Mesenteric fat pad (tissue), 1 donor: ENCODE results near the gene SPOCD1. TPM values are rescaled to one million over a fixed set of nuclear protein-coding genes. Genes with fewer than 3 reads are reported as not detected.

Source experiments
- DNase-seq: peaks from one replicate; pipeline ENCODE4 v3.0.0-alpha.2; 2020; ENCODE audit warnings: low spot score
- total RNA-seq: library from RNA; stranded (reverse); fragmentation: NEBNext Ultra II Directional; extraction: Animal tissue kit (Norgen Biotek cat#: 25700); gene quantifications from one replicate; pipeline ENCODE4 v1.2.1, GENCODE V29; 2021
- donor health status: DM: yes; HTN: yes; CAD: no.

The SPOCD1 gene
- total RNA-seq, 1 donor from 2014 or later, result 9.5 TPM

DNA sequence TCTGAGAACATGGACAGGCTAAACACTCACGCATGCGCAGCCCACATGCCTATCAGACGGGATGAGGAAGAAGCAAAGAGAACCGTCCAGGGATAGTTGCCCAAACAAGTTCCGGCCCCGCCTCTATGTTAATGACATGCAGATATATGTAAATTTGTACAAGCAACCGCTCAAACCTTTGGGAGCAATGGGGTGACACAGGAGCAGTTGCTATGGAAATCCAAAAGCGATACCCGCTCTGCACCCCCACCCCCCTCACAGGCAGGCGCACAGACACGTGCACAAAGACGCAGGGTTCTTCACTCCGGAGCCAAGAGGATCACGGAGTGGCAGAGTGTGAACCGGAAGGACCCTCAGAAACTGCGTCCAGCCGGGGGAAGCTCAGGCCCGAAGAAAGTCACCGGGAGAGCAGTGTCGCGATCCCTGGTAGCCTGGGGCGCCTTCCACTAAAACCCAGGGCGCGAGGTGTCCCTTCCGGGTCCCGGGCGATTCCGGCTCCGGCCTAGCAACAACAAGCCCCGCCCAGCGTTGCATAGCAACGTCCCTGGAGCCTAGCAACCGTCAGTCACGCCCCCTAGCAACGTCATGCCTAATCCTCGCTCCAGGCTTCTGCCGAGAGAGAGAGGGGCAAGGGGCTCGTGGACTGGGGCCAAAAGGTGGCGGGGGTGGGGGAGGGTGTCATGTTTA lies 27.5 kb downstream of the SPOCD1 start:
- DNase-seq, result peak; percentile 98

DNA sequence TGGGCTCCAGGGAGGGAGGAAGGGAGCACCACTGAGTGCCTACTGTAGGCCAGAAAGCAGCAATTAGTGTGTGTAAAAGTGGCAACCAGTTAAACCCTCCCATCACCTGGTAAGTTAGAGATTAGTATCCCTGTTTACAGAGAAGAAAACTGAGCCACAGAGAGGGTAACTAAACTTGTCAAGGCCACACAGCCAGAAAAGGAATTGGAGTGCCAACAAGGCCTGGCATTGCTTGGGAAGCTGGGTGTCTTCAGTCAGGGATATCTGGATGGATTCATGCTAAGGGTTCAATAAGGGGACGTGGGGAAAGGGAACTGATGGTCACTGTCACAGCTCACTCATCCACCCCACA lies 28.1 kb downstream of the SPOCD1 start:
- no peak for DNase-seq

DNA sequence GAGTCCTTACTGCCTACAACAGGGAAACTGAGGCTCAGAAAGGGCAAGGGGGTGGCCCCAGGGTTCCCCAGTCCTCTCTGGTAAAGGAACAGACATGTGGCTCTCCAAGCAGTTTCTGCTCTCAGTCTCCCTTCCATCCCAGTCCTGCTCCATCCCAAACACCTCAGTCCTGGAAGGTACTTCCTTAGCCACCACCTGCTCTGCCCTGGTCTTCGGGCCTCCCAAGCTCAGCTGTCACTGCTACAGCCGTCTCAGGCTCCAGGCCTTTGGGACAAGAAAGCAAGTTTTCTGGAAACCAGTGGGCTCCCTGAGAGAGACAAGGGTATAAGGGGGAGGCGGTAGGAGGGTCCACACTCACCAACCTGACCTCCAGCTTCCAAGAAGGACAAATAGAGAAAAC lies 28.6 kb downstream of the SPOCD1 start:
- DNase-seq, result peak; percentile 33

DNA sequence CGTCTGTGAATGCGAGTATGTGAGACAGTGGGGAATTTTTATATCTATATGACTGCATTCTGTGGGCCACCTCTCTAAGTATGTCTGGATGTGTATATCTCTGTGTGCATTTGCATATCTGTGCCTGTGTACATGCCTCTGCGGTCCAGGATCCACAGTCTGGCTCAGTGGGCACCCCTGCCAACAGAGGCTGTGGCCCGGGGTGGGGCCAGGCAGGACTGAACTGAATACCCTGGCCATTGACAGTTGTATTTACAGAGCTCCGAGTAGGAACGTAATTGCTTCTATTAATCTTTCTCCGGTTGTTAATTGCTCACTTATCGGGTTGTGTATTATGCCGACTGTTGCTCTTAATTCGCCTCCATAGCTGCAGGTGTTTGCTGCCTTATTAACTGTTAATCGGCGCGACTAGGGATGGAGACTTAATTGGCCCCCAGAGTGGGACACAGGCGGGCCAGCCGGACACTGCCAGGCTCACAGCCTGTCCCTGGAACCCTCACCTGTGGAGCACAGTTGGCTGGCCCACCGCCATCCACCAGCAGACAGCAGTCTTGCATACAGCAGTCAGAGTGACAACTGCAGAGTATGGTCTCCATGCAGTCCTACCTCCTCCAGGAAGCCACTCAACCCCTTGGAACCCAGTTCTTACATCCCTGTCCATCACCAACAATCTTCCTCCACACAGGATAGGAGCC lies 29.3 kb downstream of the SPOCD1 start:
- peak; percentile 83 for DNase-seq

DNA sequence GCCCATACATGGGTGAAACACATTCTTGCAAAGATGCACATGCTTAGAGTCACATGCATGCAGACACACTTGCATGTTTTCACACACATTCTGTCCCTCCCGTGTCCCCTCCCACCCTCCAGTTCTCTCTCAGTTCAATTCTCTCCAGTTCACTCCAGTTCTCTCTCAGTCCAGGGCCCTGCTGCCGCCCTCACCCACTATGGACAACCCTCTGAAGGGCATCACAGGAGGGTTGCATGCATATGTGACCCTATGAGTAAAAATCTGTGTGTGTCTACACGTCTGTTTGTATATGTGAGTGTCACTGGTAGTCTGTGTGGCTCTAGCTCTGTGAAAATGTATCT lies 29.9 kb downstream of the SPOCD1 start:
- DNase-seq, result peak; percentile 16

DNA sequence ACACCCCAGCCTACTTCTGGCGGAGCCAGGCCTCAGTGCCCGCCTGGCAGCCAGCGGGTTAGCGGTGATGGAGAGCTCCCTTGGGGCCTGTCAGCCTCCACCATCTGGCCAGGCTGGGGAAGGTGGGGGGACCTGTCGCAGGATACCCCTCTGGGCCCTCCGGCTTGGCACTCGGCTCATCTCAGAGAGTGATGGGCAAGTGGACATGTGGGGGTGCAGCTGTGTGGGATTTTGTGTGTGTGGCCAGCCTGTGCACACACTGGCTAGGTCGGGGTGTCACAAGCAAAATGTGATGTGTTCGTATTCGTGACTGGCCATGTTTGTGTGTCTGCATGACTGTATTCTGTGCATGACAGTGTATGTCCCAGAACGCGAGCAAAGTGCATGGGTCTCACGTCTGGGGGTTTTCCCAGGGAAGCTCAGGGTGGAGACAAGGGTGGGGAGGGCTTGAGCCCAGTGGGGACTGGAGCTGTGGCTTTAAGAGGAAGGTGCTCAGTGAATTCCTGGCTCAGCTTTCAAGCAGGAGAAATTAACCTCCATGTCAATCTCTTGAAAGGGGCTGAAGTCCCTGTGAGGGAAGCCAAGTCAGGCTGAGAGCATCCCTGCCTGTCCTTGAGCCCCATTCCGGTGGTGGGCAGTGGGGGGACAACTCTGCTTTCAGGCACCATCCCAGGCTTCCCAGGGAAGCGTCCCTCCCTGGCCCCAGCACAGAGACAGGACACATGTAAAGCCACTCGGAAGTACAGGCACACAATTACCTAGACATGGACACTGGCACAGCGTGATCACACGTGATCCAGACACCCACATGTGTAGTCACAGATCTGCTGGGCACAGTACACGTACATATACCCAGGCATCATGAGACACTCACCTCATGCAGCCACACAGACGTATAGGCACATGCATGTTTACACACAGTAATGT lies 30.5 kb downstream of the SPOCD1 start:
- peak; percentile 87 for DNase-seq

DNA sequence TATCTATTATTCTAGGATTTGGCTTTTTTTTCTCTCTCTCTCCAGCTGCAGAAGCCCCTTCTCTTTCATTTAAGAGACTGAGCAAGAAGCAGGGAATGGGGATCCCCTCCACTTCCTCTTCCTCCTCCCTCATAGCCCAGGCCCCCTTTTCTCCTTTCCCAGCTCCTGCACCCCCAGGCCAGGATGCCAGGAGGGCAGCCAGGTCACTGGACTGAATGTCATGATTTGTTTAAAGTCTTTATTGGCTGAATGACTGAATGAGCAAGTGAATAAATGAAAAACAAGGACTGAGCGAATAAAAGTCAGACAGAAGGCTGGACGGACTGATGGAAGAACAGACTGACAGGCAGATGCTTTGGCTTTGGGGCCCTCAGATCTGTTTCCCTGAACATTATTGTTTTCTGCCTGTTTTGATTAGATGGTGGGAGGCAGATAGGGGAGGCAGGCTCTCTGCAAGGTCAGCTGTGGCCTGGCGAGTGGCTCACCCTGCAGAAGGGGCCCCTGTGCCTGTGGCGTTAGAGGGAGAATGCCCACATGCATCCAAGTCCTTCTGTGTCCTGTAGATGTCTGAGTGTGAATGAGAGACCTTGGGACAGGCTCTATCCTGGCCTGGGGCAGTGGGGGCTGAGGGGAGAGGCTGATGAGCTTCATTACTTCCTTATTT lies 31.3 kb downstream of the SPOCD1 start:
- DNase-seq, result peak; percentile 77

DNA sequence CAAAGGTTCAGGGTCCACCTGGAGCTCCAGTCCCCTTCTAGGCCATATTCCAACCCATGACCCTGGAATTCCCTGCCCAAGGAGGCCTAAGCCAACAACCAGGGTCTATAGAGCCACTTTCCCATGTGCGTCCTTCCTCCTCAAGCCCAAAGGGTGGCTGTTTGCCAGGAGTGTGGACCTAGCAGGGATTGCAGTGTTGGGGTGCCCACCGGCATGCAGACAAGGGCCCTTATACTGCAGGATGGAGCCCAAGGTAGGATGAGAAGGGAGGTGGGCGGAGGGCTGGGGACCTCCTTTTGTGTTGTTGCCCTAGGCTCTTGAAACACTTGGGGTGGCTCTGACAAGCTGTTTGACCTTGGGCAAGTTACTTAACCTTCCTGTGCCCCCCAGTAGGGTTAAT lies 32.0 kb downstream of the SPOCD1 start:
- DNase-seq, result peak; percentile 45

DNA sequence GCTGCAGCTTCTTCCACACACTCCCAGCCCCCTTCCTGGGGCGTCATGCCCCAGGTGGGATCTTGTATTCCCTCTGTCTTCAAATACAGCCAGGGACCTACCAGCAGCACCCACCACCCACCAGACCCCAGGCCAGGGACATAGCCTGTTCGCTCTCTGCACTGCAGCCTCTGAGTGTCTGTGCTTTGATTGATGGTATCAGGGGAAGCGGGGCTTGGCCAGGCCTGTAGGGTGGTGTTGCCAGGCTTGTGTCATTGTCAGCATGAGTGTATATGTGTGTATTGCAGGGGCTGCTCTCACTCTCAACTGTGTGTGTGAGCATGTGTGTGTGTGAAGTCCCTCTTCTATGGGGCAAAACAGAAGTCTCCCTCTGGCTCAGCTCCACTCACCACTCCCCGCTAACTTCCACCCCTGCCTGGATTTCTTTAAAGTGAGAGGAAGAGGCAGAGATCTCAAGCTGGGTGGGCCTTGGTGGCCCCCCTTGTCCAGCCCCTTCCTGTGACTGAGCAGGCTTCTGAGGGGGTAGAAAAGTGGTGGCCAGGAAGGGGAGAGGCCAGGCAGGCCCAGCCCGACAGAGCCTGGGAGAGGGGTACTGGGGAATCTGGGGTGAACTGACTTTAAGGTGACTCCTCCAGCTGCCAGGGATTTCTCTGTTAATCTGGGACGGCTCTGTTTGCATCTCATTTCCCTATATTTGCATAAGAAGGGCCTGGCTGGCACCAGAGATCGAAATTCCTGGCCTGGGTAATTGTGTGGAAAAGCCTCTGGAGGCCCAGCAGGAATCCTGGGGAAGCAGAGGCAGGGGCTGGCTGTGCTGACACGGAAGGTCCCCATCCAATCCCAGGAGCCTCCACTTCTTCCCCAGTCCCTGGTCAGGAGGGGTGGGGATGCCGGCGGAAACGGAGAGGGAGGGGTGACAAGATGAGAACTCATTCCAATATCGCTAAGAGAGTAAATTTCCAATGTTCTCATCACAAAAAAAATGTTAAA lies 33.1 kb downstream of the SPOCD1 start:
- no peak for DNase-seq

DNA sequence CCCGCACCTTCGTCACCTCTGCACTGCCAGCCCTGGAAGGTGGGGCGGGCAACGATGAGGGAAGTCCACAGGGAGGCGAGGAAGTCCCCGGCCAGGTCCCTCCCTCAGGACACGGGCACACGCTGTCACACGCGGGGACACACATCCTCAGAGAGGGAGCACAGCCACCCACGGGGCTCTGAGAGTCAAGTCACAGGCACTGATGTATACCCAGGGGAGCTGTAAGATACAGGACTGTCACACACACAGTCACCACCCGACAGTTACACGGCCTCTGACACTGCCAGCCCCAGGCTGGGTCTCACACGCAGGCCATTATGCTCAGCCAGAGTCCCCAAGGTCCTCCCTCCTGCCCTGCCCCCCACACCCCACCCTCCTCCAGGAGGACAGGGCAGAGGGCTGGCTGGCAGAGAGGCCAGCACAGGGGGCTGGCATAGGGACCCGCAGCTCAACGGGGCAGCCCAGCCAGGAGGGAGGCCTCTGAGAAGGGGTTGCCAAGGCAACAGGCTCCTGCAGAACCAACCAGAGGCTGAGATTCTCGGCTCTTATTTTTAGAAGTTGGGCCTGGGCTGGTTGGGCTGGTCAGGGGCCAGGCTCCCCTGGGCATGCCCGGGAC lies 34.0 kb downstream of the SPOCD1 start:
- DNase-seq, result no peak

DNA sequence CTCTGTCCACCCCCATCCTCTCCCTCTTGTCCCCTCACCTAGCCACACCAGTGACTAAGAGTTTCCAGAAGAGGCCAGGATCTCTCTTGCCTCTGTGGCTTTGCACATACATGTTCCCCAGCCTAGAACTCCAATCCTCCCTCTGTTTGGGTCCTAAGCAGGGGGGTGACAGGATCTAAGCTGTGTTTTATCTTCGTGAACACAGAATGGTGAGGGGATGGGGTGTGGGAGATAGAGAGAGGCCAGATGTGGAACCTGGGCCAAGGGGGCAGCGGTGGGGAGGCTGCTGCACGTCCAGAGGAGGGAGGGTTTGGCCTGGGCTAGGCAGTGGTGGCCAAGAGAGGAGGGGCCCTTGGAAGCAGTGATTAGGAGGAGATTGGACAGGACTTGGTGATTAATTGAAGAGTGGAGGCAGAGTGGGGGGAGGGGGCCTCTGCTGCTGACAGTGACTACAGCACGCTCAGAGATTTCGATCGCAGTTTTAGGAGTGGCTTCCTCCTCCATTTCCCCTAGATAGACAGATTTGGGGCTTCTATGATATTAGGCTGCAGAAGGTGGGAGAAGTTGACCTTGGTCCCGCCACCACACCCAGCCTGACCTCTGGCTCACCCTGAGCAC lies 34.6 kb downstream of the SPOCD1 start:
- no peak for DNase-seq

DNA sequence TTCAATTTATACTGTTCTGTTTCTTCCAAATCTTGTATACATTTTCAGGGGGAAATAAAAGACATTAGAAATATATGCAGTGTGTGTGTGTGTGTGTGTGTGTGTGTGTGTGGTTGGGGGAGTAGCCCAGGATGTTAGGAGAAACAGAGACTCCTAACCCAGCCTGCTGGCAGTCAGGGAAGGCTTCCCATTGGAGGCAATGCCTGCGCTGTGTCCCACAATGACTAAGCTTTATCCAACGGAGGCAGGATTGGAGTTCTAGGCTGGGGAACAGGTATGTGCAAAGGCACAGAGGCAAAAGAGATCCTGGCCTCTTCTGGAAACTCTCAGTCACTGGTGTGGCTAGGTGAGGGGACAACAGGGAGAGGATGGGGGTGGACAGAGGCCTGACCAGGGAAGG lies 35.2 kb downstream of the SPOCD1 start:
- DNase-seq, result no peak

DNA sequence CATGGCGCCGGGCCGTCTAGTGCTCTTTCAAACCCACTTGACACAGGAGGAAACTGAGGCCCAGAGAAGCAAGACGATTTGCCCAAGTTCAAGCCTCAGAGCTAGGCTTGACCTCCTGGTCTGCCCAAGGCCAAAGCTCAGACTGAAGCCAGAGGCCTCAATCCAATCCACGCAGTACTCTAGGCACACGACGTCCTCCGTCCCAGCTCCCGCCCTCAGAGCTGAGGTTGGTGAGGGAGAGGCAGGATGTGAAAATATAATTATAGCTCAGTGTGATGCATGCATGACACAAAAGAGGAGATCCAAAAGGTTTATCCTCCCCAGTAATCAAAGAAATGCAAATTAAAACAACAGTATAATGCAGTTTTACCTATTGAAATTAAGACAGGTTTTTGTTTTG lies 36.1 kb downstream of the SPOCD1 start:
- no peak for DNase-seq

DNA sequence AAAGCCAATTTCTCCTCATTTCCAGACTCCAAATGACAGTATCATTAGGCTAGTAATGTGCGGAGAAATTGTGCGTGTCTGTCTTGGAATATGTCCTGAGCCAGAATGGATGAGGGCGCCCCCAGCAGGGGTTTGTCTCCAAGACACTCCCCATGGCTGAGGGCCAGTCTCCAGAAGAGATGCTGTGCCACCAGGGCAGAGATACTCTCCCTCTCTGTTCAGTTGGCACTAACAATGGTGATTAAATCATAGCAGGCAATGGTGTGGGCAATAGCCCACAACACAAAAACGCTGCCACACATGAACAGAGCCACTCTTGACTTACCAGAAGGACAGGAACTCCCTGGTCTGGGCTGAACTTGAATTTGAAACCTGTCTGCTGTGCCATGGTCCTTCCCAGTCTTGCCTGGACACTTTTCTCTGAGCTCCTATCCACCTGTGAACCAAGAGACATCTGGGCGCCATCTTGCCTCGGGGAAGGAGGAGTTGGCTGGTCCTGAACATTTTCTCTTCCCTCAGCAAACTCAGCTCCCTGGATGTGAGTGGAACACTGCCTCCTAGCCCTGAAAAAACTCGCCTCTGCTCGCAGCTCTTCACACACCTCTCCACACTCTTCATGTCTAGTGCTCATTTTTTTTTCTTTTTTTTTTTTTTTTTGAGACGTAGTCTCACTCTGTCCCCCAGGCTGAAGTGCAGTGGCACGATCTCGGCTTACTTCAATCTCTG lies 36.9 kb downstream of the SPOCD1 start:
- no peak for DNase-seq

DNA sequence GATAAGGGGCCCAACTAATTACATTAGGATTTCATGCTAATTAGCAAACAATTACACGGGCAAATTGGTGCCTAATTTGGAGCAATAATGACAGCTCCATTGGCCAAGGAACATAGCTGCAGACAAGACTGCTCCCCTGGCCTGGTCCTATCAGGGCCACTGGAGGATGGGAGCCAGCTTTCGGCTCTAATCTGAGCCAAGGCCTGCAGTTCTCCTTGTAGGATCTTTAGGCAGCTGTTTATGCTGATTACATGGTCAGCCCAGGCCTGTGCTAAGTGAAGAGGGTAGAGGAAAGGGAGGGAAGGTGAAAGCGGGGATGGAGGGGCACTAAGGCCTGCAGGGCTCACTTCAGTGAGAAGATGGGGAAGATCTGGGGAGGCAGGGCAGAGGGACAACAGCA lies 39.3 kb downstream of the SPOCD1 start:
- DNase-seq, result no peak

DNA sequence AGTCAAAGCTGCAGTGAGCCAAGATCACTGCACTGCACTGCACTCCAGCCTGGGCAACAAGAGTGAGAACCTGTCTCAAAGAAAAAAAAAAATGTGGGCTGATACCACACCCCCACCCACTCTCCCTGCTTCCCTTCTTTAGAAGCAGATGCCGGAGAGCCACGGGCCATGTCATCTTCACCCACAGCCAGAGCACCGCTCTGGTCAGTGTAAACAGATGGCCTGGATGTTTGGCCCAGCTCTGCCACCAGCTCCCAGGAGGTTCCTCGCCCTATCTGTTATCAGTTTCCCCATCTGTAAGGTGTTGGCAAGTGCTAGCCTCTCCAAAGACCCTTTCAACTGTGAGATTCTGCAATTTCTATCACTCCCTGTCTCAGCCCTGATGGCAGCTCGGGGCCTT lies 39.8 kb downstream of the SPOCD1 start:
- DNase-seq, result no peak

DNA sequence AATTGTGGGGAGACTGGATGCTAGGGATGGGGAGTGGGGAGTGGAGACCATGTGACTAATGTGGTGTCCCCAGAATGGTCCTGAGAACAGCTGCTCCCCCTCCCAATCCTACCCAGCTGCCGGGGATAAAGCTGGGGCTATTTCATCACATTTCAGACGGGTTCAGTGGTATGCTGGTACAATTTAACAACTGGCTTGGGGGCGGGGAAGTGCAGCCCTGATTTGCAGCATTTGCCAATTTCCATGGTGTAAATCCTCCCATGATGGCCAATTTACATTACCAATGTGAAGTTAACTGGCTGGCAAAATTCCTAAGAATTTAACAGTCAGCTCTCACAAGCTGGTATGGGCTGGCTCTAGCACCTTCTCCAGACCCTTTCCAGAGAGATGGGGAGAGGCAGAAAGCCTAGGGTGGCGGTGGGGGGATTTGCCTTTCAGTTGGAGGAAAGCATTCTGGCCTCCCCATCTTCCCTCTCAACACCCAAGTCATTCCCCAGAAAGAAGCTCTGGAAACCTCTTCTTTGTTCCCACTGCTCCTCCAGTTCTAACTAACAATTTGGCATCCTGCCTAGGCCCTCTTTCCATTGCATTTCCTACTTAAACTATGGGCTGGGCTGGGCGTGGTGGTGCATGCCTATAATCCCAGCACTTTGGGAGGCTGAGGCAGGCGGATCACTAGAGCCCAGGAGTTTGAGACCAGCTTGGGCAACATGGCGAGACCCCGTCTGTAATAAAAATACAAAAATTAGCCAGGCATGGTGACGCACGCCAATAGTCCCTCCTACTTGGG lies 40.4 kb downstream of the SPOCD1 start:
- DNase-seq, result no peak

DNA sequence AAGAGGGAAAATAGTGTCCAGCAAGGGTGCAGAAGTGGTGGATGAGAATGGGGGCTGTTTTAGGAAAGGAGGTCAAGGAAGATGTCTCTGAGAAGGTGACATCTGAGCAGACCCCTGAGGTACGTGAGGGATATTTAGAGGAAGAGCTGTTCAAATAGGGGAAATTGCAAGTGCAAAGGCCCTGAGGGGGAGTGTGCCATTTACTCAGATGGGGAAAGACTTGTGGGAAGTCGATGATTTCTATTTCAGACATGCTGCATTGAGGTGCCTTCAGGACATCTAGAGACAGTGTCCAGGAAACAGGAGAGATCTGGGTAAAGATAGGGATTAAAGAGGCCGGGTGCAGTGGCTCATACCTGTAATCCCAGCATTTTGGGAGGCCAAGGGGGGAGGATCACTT lies 41.3 kb downstream of the SPOCD1 start:
- DNase-seq, result no peak
